ENCODE measurements around the gene GPS2. TPM values are rescaled to one million over a fixed set of nuclear protein-coding genes. Genes with fewer than 3 reads are reported as not detected.

The GPS2 gene
- total RNA-seq, 4 donors from 2014 or later: 66.9 to 104 (median 82.5) TPM

DNA sequence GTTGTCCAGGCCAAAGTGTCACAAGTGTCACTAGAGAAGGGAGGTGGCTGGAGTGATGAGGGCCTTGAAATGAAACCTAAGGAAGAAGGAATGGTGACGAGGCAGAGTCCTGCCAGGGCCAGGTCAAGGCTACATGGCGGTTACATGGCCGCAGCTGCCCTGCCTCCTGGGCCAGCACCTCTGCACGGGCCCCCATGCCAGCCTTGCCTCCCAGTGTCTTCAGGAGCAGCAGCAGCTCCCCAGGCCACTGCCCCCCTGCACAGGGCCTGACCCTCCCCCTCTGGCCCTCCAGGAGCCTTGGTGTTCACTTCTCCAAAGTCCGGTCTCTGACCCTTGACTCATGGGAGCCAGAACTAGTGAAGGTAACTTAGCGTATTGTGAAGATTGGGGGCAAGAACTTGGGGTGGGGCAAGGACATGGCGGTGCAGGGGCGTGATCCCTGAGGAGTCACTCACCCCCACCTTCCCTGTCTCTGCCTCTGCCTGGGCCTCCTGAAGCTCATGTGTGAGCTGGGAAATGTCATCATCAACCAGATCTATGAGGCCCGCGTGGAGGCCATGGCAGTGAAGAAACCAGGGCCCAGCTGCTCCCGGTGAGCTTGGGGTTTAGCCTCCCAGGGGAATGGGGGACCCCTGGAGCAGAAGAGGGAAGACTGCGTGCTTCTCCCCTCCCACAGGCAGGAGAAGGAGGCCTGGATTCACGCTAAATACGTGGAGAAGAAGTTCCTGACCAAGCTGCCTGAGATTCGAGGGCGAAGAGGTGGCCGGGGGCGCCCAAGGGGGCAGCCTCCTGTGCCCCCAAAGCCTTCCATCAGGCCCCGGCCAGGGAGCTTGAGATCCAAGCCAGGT lies 32.7 kb upstream of the GPS2 start:
- no peak for ATAC-seq
- no peak overlapping the region for H3K4me3 ChIP-seq
- peaks cover 0 to 44% (median 16%) of the 10 kb centered on the region in 3 donors for H3K4me1 ChIP-seq
- WGBS, 2 donors (ENCODE audit: low coverage in 1 of 2): 30 to 56% methylated on average over 5 to 6 of the region's 19 CpGs
- H3K27me3 ChIP-seq: peaks cover 14% of the 10 kb centered on the region
- no peaks in the 10 kb centered on the region for H3K9me3 ChIP-seq
- no peak overlapping the region for H3K27ac ChIP-seq
- TF ChIP-seq POLR2AphosphoS5 (IDR thresholded peaks at IDR 0.05): no peak
- TF ChIP-seq EP300 (IDR thresholded peaks at IDR 0.05): no peak
- no peak for TF ChIP-seq POLR2A (IDR thresholded peaks at IDR 0.05)
- TF ChIP-seq, protein P1, sequence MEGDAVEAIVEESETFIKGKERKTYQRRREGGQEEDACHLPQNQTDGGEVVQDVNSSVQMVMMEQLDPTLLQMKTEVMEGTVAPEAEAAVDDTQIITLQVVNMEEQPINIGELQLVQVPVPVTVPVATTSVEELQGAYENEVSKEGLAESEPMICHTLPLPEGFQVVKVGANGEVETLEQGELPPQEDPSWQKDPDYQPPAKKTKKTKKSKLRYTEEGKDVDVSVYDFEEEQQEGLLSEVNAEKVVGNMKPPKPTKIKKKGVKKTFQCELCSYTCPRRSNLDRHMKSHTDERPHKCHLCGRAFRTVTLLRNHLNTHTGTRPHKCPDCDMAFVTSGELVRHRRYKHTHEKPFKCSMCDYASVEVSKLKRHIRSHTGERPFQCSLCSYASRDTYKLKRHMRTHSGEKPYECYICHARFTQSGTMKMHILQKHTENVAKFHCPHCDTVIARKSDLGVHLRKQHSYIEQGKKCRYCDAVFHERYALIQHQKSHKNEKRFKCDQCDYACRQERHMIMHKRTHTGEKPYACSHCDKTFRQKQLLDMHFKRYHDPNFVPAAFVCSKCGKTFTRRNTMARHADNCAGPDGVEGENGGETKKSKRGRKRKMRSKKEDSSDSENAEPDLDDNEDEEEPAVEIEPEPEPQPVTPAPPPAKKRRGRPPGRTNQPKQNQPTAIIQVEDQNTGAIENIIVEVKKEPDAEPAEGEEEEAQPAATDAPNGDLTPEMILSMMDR (IDR thresholded peaks at IDR 0.05): no peak
- no peaks in the 10 kb centered on the region for H3K36me3 ChIP-seq

DNA sequence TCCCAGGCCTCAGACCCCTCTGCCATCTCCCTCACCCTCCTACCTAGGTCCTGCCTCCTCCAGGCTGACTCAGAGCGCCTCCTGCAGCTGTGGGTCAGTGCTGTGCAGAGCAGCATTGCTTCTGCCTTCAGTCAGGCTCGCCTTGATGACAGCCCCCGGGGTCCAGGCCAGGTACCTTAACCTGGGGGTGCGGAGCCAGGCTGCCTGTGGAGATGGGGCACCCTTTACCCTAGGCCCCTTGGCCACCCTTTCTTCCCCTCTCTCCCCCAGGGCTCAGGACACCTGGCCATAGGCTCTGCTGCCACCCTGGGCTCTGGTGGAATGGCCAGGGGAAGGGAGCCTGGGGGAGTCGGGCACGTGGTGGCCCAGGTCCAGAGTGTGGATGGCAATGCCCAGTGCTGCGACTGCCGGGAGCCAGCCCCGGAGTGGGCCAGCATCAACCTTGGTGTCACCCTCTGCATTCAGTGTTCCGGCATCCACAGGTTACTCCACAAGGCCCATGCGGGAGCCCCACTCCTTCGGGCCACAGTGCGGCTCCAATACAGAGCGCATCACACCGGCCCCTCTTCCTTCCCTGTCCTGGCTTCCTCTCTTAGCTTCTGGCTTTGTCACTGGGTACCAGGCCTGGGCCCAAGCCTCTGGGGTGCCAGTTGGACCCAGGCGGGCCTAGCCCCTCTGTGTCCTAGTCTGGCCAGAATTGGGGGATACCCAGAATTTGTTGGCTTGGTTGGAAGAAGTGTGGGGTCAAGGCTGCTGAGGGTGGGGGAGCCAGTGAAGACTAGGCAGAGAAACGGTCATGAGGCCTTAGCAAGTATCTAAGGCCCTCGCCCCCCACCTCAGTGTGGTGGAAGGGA lies 31.8 kb upstream of the GPS2 start:
- ATAC-seq: no peak
- Histone ChIP-seq H3K27ac (no peak overlapping the region), H3K4me1 (peaks cover 0 to 38% (median 12%) of the 10 kb centered on the region in 3 donors), H3K9me3 (no peaks in the 10 kb centered on the region), H3K27me3 (peaks cover 23% of the 10 kb centered on the region), H3K4me3 (no peak overlapping the region), H3K36me3 (no peaks in the 10 kb centered on the region)
- 65 to 70% methylated on average over 2 to 11 of the region's 18 CpGs for WGBS, 2 donors (ENCODE audit: low coverage in 1 of 2)
- TF ChIP-seq POLR2A (IDR thresholded peaks at IDR 0.05) (no peak), POLR2AphosphoS5 (IDR thresholded peaks at IDR 0.05) (no peak), EP300 (IDR thresholded peaks at IDR 0.05) (no peak)
- TF ChIP-seq, protein P1 (IDR thresholded peaks at IDR 0.05): no peak

DNA sequence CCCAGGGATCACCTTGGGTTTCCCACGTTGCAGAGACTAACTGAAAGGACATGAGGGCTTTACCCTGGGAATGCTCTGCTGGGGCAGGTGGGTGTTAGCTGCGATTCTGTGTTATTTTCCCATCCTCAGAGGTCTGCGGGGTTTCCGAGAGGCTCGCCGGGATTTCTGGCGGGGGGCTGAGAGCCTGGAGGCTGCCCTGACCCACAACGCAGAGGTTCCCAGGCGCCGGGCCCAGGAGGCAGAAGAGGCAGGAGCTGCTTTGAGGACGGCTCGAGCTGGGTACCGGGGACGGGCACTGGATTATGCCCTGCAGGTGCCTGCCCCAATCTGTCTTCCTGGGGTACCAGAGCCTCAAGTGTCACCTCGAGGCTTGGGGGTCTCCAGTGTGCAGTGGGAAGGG lies 28.1 kb upstream of the GPS2 start:
- ATAC-seq: no peak
- TF ChIP-seq, protein P1 (IDR thresholded peaks at IDR 0.05): no peak
- TF ChIP-seq POLR2AphosphoS5 (IDR thresholded peaks at IDR 0.05) (no peak), EP300 (IDR thresholded peaks at IDR 0.05) (no peak), POLR2A (IDR thresholded peaks at IDR 0.05) (no peak)
- peaks cover 0 to 5% (median 0%) of the 10 kb centered on the region in 3 donors for H3K4me1 ChIP-seq
- H3K27me3 ChIP-seq: peaks cover 53% of the 10 kb centered on the region
- no peak overlapping the region for H3K4me3 ChIP-seq
- WGBS, 2 donors (ENCODE audit: low coverage in 1 of 2): 40% methylated on average over 3 of the region's 15 CpGs; no CpG with 5 or more reads in 1 of the 2 donors
- H3K36me3 ChIP-seq: no peaks in the 10 kb centered on the region
- no peak overlapping the region for H3K27ac ChIP-seq
- no peaks in the 10 kb centered on the region for H3K9me3 ChIP-seq

DNA sequence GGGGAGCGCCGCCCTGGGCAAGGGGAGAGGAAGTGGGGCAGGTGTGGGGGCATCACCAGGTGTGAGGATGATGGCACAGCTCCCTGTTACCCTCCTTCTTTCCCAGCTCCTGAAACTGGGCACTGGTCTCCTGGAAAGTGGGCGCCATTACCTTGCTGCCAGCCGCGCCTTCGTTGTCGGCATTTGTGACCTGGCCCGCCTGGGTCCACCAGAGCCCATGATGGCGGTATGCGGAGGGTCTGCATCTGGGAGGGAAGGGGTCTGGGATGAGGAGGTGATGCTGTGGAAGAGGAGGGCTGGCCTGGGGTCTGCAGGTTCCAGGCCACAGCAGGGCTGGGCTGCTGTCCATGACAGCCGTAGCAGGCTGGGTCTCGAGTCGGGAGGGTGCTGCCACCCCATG lies 26.7 kb upstream of the GPS2 start:
- TF ChIP-seq POLR2AphosphoS5 (IDR thresholded peaks at IDR 0.05) (no peak), POLR2A (IDR thresholded peaks at IDR 0.05) (no peak), EP300 (IDR thresholded peaks at IDR 0.05) (no peak)
- TF ChIP-seq, protein P1 (IDR thresholded peaks at IDR 0.05): no peak
- no peak for ATAC-seq
- H3K27me3 ChIP-seq: peaks cover 64% of the 10 kb centered on the region

More for the DNA sequence above, 26.7 kb upstream of the GPS2 start:
- Histone ChIP-seq H3K36me3 (no peaks in the 10 kb centered on the region), H3K27ac (no peak overlapping the region), H3K4me3 (no peak overlapping the region), H3K9me3 (no peaks in the 10 kb centered on the region), H3K4me1 (no peaks in the 10 kb centered on the region)
- 89 to 95% methylated on average over 3 to 5 of the region's 13 CpGs for WGBS, 2 donors (ENCODE audit: low coverage in 1 of 2)
